ENCODE measurements around the gene P4HTM.
"Not testable (repeated sequence)": the region's sequence is repeated elsewhere in the genome, so short reads cannot be mapped to it uniquely, and the experiment has no call there.

Gene P4HTM

GRCh38 chr3:49007771-49008528, 17.9 kb downstream of the P4HTM start:
- peak; percentile 82 to 86 for DNase-seq (ENCODE audit: low read depth in 2 of 2)

GRCh38 chr3:49008627-49009026, 18.6 kb downstream of the P4HTM start:
- DNase-seq (ENCODE audit: low read depth in 2 of 2), result not testable (repeated sequence)

GRCh38 chr3:49009396-49009795, 19.4 kb downstream of the P4HTM start:
- DNase-seq (ENCODE audit: low read depth in 2 of 2), result no peak

- DNase-seq (ENCODE audit: low read depth in 2 of 2), result no peak
Measured at GRCh38 chr3:49012441-49013017, 22.5 kb downstream of the P4HTM start.

- no peak for DNase-seq (ENCODE audit: low read depth in 2 of 2)
Measured at GRCh38 chr3:49013113-49013737, 23.2 kb downstream of the P4HTM start.

- DNase-seq (ENCODE audit: low read depth in 2 of 2), result no peak
Measured at GRCh38 chr3:49013738-49014660, 24.0 kb downstream of the P4HTM start.

- no peak for DNase-seq (ENCODE audit: low read depth in 2 of 2)
Measured at GRCh38 chr3:49015072-49015471, 25.0 kb downstream of the P4HTM start.

GRCh38 chr3:49015765-49016164, 25.7 kb downstream of the P4HTM start:
- no peak for DNase-seq (ENCODE audit: low read depth in 2 of 2)

- no peak for DNase-seq (ENCODE audit: low read depth in 2 of 2)
Measured at GRCh38 chr3:49016414-49017228, 26.6 kb downstream of the P4HTM start.

- no peak for DNase-seq (ENCODE audit: low read depth in 2 of 2)
Measured at GRCh38 chr3:49017229-49017970, 27.4 kb downstream of the P4HTM start.

- peak in 1 of 2 donors; percentile 52 for DNase-seq (ENCODE audit: low read depth in 2 of 2)
Measured at GRCh38 chr3:49017971-49018706, 28.1 kb downstream of the P4HTM start, which contains the start of gene DALRD3. TSS of gene DALRD3 (minus strand) at chr3:49018580. CDS start at chr3:49018564, 16 bp downstream.

- DNase-seq (ENCODE audit: low read depth in 2 of 2), result no peak
Measured at GRCh38 chr3:49018707-49019006, 28.6 kb downstream of the P4HTM start.

- DNase-seq (ENCODE audit: low read depth in 2 of 2), result no peak
Measured at GRCh38 chr3:49019941-49020329, 29.9 kb downstream of the P4HTM start.

GRCh38 chr3:49020330-49021212, 30.5 kb downstream of the P4HTM start:
- DNase-seq (ENCODE audit: low read depth in 2 of 2), result no peak

GRCh38 chr3:49021213-49021812, 31.3 kb downstream of the P4HTM start:
- DNase-seq (ENCODE audit: low read depth in 2 of 2), result peak; percentile 99

GRCh38 chr3:49021813-49022687, 32.0 kb downstream of the P4HTM start, which contains the start of gene NDUFAF3:
TSS of gene NDUFAF3 (plus strand) at chr3:49022121. CDS start at chr3:49022145, 24 bp downstream.
- DNase-seq (ENCODE audit: low read depth in 2 of 2), result peak; percentile 90 to 96

GRCh38 chr3:49022688-49023171, 32.7 kb downstream of the P4HTM start:
- DNase-seq (ENCODE audit: low read depth in 2 of 2), result no peak

Measured in stimulated activated CD4-positive, alpha-beta T cell treated with anti-CD3 and anti-CD28 coated beads, Interleukin-4, amount 100 ng/mL, for 48 hours (primary cell).